B cell (primary cell): ENCODE measurements around the gene GPC5. TPM values are rescaled to one million over a fixed set of nuclear protein-coding genes. Genes with fewer than 3 reads are reported as not detected.

Experiments
- ATAC-seq: fragments of 200-7000 bp; cut with Tn5 transposase; one replicate; pipeline ENCODE4 v1.10.0; 2021; ENCODE audit warnings: low read depth, mild to moderate bottlenecking, moderate number of reproducible peaks, moderate library complexity
- CTCF ChIA-PET: fragments of 350-600 bp; sonication (Branson Sonifier 250); formaldehyde crosslinking; loops from one replicate; lab custom pipeline; 2021; ENCODE audit warnings: antibody characterized with exemption, inconsistent platforms; lab: Charles Lee
- POLR2A ChIA-PET: fragments of 350-600 bp; sonication (Branson Sonifier 250); formaldehyde crosslinking; loops from one replicate; lab custom pipeline; 2021; ENCODE audit warnings: antibody characterized with exemption; lab: Charles Lee
- DNase-seq: peaks from one replicate; pipeline ENCODE4 v3.0.0; 2013
- H2AFZ ChIP-seq: 2 replicates; pipeline ENCODE4 v1.6.1; 2012; ENCODE audit warnings: mild to moderate bottlenecking, low read depth, low read length; ENCODE audit not compliant: insufficient read depth, poor library complexity, severe bottlenecking
- H3K27ac ChIP-seq, 2 donors: 1 replicate in 1 of 2; 2 replicates in 1 of 2; pipeline ENCODE4 v1.5.1; 2012 to 2013; ENCODE audit warnings: low read length in 2 of 2, mild to moderate bottlenecking in 2 of 2, moderate library complexity in 1 of 2
- H3K27me3 ChIP-seq, 4 experiments: fragments of 200-600 bp in 1 of 4; sonication (generic) in 1 of 4; replicated peaks in 1 of 4; 1 replicate in 2 of 4; 2 replicates in 2 of 4; pipeline versions ENCODE4 v1.6.1 to v1.7.0; 2013 to 2016; ENCODE audit warnings: low read length in 3 of 4, mild to moderate bottlenecking in 2 of 4, mixed read lengths in 1 of 4, moderate library complexity in 1 of 4; ENCODE audit not compliant: insufficient read depth in 4 of 4, control insufficient read depth in 3 of 4; ENCODE audit errors: control extremely low read depth in 1 of 4
- H3K36me3 ChIP-seq, 2 experiments: replicated peaks in 1 of 2; 1 replicate in 1 of 2; 2 replicates in 1 of 2; pipeline versions ENCODE4 v1.6.1 to v1.7.1; 2013; ENCODE audit warnings: low read length in 1 of 2; ENCODE audit not compliant: insufficient read depth in 2 of 2, control insufficient read depth in 1 of 2; ENCODE audit errors: control extremely low read depth in 1 of 2, extremely low read depth in 1 of 2
- H3K4me1 ChIP-seq, 2 donors: fragments of 200-600 bp in 1 of 2; sonication (generic) in 1 of 2; 1 replicate in 1 of 2; 2 replicates in 1 of 2; pipeline versions ENCODE4 v1.5.1 to v1.6.1; 2013 to 2017; ENCODE audit warnings: low read length in 2 of 2; ENCODE audit not compliant: control insufficient read depth in 2 of 2, insufficient read depth in 2 of 2
- H3K4me2 ChIP-seq: replicated peaks from 2 replicates; pipeline ENCODE3; 2012; ENCODE audit warnings: mild to moderate bottlenecking, low read depth, low read length; ENCODE audit not compliant: poor library complexity, severe bottlenecking
- H3K4me3 ChIP-seq, 5 experiments: fragments of 200-600 bp in 1 of 5; sonication (generic) in 1 of 5; 1 replicate in 3 of 5; 2 replicates in 2 of 5; pipeline versions ENCODE4 v1.5.1 to v1.7.0; 2011 to 2016; ENCODE audit warnings: low read length in 4 of 5, mild to moderate bottlenecking in 4 of 5, low read depth in 2 of 5, control low read depth in 1 of 5, moderate library complexity in 1 of 5; ENCODE audit not compliant: insufficient read depth in 1 of 5; ENCODE audit errors: control extremely low read depth in 1 of 5, extremely low read depth in 1 of 5
- H3K79me2 ChIP-seq: fragments of 200-600 bp; sonication (generic); one replicate; pipeline ENCODE4 v1.6.0; 2016; ENCODE audit warnings: low read length; ENCODE audit not compliant: control insufficient read depth, insufficient read depth
- H3K9ac ChIP-seq: fragments of 200-600 bp; sonication (generic); 2 replicates; pipeline ENCODE4 v1.6.1; 2017; ENCODE audit warnings: mild to moderate bottlenecking, low read length, moderate library complexity
- H3K9me3 ChIP-seq, 3 donors: one replicate each; pipeline versions ENCODE4 v1.6.1 to v1.7.1; 2013; ENCODE audit warnings: low read length in 2 of 3; ENCODE audit not compliant: control insufficient read depth in 2 of 3, insufficient read depth in 1 of 3; ENCODE audit errors: control extremely low read depth in 1 of 3
- H4K20me1 ChIP-seq: 2 replicates; pipeline ENCODE4 v1.6.0; 2012; ENCODE audit warnings: mild to moderate bottlenecking, low read length; ENCODE audit not compliant: insufficient read depth, control insufficient read depth, poor library complexity, severe bottlenecking
- H3K27ac Mint-ChIP-seq: one replicate; pipeline ENCODE4 v1.8.0; 2021; ENCODE audit warnings: mixed read lengths
- H3K27me3 Mint-ChIP-seq: one replicate; pipeline ENCODE4 v1.8.0; 2021; ENCODE audit warnings: mixed read lengths
- H3K4me1 Mint-ChIP-seq: one replicate; pipeline ENCODE4 v1.8.0; 2021; ENCODE audit warnings: mixed read lengths
- H3K4me3 Mint-ChIP-seq: one replicate; pipeline ENCODE4 v1.8.0; 2021; ENCODE audit warnings: mixed read lengths
- H3K9me3 Mint-ChIP-seq: one replicate; pipeline ENCODE4 v1.8.0; 2022; ENCODE audit warnings: mixed read lengths; ENCODE audit not compliant: insufficient read depth
- EZH2 ChIP-seq: IDR thresholded peaks from 2 replicates; pipeline ENCODE4 v1.6.1; 2012; ENCODE audit warnings: borderline replicate concordance, low read depth, mild to moderate bottlenecking, moderate library complexity, low read length; ENCODE audit not compliant: insufficient read depth, poor library complexity, severe bottlenecking
- WGBS: methylation state at CpG from one replicate; pipeline ENCODE4 v1.1.5; 2013; ENCODE audit warnings: missing lambda C conversion rate; ENCODE audit not compliant: insufficient coverage; 5-methylcytosine and 5-hydroxymethylcytosine counted together
- intact Hi-C: fragments of 100-400 bp; cut with micrococcal nuclease; formaldehyde crosslinking; loops from one replicate; pipeline ENCODE4 v1.10.0; 2022
- polyA plus RNA-seq: library from polyadenylated mRNA; depleted of rRNA; stranded (reverse); fragments of >200 nt; gene quantifications from 2 replicates; pipeline ENCODE4 v1.2.3, GENCODE V29; 2012
- total RNA-seq, 2 donors: library from RNA; stranded (reverse); fragments of 120-200 nt in 1 of 2; gene quantifications; 1 replicate in 1 of 2; 2 replicates in 1 of 2; pipeline versions ENCODE4 v1.2.3 to v1.2.4, GENCODE V29; 2013 to 2022
- TF ChIP-seq, protein P1 (sequence below): fragments of 200-600 bp; IDR thresholded peaks from one replicate; pipeline ENCODE4 v1.8.0; 2022; ENCODE audit warnings: antibody characterized with exemption, mild to moderate bottlenecking

The GPC5 gene
- total and polyA plus RNA-seq, 2 donors (not counting 1 experiment from before 2014, with no cell fraction given) = 0.15 to 0.30 TPM

DNA sequence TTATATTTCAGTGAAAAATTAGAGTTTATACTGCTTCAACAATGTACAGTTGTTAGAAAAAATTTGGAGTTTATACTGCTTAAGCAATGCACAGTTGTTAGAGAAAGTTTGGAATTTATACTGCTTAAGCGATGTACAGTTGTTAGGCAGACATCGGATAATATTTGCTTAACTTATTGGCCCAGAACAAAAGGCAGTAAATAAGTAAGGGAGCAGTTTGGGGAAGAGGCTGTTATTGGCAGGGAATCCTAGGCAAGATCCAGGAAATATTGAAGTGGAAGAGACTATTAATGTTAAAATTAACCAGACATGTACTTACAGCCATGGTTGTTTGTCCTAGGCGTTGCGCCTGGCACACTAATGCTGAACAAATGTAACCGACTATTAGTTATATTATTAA, 166.9 kb downstream of the GPC5 start:
- no peak for DNase-seq
- no peaks in the 10 kb centered on the region for H3K27me3 Mint-ChIP-seq
- intact Hi-C loops = no loop called here

DNA sequence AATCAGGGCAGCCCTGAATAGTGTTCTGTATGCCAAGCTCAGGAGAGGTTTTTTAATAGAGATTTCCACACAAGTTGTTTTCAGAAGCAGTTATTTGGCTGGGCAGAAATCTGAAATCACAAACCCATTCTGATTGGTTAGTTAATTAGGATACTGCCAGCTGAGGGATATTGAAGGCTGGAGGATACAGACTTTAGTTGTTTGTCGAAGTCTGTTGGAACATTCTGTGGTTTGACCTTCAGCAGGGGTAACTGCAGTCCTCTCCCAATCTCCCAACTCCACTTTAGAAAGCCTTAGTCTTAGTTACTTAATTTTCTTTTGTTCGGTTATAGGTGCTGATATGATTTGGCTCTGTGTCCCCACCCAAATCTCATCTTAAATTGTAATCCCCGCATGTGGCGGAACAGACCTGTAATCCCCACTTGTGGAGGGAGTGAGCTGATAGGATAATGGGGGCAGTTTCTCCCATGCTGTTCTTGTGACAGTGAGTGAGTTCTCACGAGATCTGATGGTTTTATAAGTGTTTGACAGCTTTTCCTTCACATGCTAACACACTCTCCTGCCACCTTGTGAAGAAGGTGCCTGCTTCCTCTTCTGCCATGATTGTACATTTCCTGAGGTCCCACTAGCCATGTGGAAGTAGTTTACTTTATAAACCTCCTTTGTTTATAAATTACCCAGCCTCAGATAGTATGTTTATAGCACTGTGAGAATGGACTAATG, 169.2 kb downstream of the GPC5 start:
- ATAC-seq = no peak
- Mint-ChIP-seq H3K4me3 (no peak overlapping the region), H3K4me1 (no peaks in the 10 kb centered on the region), H3K9me3 (peaks cover 2% of the 10 kb centered on the region), H3K27me3 (no peaks in the 10 kb centered on the region), H3K27ac (no peak overlapping the region)
- Histone ChIP-seq H2AFZ (no peak overlapping the region), H3K9ac (no peak overlapping the region), H3K4me3 (no peak overlapping the region), H3K4me1 (no peaks in the 10 kb centered on the region), H3K27me3 (no peaks in the 10 kb centered on the region), H4K20me1 (no peaks in the 10 kb centered on the region), H3K9me3 (no peaks in the 10 kb centered on the region), H3K27ac (no peak overlapping the region), H3K4me2 (no peak overlapping the region), H3K79me2 (no peaks in the 10 kb centered on the region), H3K36me3 (no peaks in the 10 kb centered on the region)
- intact Hi-C loops = no loop called here
- DNase-seq = no peak
- WGBS = no CpG with 5 or more reads among the region's 5 CpGs
- CTCF ChIA-PET = no interaction called here
- TF ChIP-seq, protein P1, sequence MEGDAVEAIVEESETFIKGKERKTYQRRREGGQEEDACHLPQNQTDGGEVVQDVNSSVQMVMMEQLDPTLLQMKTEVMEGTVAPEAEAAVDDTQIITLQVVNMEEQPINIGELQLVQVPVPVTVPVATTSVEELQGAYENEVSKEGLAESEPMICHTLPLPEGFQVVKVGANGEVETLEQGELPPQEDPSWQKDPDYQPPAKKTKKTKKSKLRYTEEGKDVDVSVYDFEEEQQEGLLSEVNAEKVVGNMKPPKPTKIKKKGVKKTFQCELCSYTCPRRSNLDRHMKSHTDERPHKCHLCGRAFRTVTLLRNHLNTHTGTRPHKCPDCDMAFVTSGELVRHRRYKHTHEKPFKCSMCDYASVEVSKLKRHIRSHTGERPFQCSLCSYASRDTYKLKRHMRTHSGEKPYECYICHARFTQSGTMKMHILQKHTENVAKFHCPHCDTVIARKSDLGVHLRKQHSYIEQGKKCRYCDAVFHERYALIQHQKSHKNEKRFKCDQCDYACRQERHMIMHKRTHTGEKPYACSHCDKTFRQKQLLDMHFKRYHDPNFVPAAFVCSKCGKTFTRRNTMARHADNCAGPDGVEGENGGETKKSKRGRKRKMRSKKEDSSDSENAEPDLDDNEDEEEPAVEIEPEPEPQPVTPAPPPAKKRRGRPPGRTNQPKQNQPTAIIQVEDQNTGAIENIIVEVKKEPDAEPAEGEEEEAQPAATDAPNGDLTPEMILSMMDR = no peak
- TF ChIP-seq EZH2 = no peak
- POLR2A ChIA-PET = no interaction called here

More for the DNA sequence above, 166.9 kb downstream of the GPC5 start:
- WGBS = 95% methylated on average over 2 of the region's 5 CpGs
- no peaks in the 10 kb centered on the region for H3K9me3 ChIP-seq
- TF ChIP-seq, protein P1 = no peak
- no peak for TF ChIP-seq EZH2
- H3K4me3 ChIP-seq = no peak overlapping the region
- no peaks in the 10 kb centered on the region for H3K9me3 Mint-ChIP-seq
- no peaks in the 10 kb centered on the region for H3K79me2 ChIP-seq
- H3K4me1 ChIP-seq = no peaks in the 10 kb centered on the region
- H3K4me1 Mint-ChIP-seq = no peaks in the 10 kb centered on the region
- no peak overlapping the region for H3K4me2 ChIP-seq
- CTCF ChIA-PET = no interaction called here
- no peak overlapping the region for H3K9ac ChIP-seq
- no peak overlapping the region for H2AFZ ChIP-seq
- H3K27ac ChIP-seq = no peak overlapping the region
- POLR2A ChIA-PET = no interaction called here
- H4K20me1 ChIP-seq = no peaks in the 10 kb centered on the region
- ATAC-seq = no peak
- H3K27me3 ChIP-seq = no peaks in the 10 kb centered on the region
- H3K27ac Mint-ChIP-seq = no peak overlapping the region
- no peaks in the 10 kb centered on the region for H3K36me3 ChIP-seq
- no peak overlapping the region for H3K4me3 Mint-ChIP-seq
